GM19328 (cell line): ENCODE results near the gene S100A16.
A peak's percentile ranks its signal among the peaks of the same experiment; 100 is the strongest.

Source experiments
- ATAC-seq: cut with Tn5 transposase; IDR thresholded peaks from one replicate; pipeline ENCODE4 v1.9.1; 2021; ENCODE audit warnings: mild to moderate bottlenecking, moderate library complexity; ENCODE audit not compliant: unreplicated experiment

Gene S100A16

GRCh38 chr1:153616144-153616916 lies 3.4 kb upstream of the S100A16 start, which contains the start of gene S100A14:
Gene S100A14, minus strand, starts transcription at chr1:153616325. Its CDS starts 467 bp downstream, at chr1:153615858.
- ATAC-seq = no peak

GRCh38 chr1:153615406-153615805 lies 2.5 kb upstream of the S100A16 start:
- no peak for ATAC-seq

GRCh38 chr1:153614906-153615305 lies 2.0 kb upstream of the S100A16 start:
- ATAC-seq = no peak

- ATAC-seq = no peak
Measured at GRCh38 chr1:153614189-153614900, 1.4 kb upstream of the S100A16 start.

- ATAC-seq = no peak
Measured at GRCh38 chr1:153613406-153613805, 469 bp upstream of the S100A16 start.

GRCh38 chr1:153612111-153612754 lies 704 bp downstream of the S100A16 start:
- ATAC-seq = no peak

- no peak for ATAC-seq
Measured at GRCh38 chr1:153611356-153611755, 1.6 kb downstream of the S100A16 start.

- ATAC-seq = no peak
Measured at GRCh38 chr1:153610811-153611301, 2.1 kb downstream of the S100A16 start.

- no peak for ATAC-seq
Measured at GRCh38 chr1:153610334-153610733, 2.6 kb downstream of the S100A16 start.

- no peak for ATAC-seq
Measured at GRCh38 chr1:153609585-153609907, 3.4 kb downstream of the S100A16 start.

GRCh38 chr1:153608742-153609584 lies 4.0 kb downstream of the S100A16 start:
- no peak for ATAC-seq

- ATAC-seq = no peak
Measured at GRCh38 chr1:153608089-153608682, 4.8 kb downstream of the S100A16 start.

- ATAC-seq = no peak
Measured at GRCh38 chr1:153607381-153607780, 5.6 kb downstream of the S100A16 start.

GRCh38 chr1:153606194-153606593 lies 6.7 kb downstream of the S100A16 start:
- no peak for ATAC-seq

- no peak for ATAC-seq
Measured at GRCh38 chr1:153602749-153603148, 10.2 kb downstream of the S100A16 start.

GRCh38 chr1:153599847-153600246 lies 13.1 kb downstream of the S100A16 start:
- no peak for ATAC-seq

- ATAC-seq = peak; percentile 86
Measured at GRCh38 chr1:153598309-153599172, 14.4 kb downstream of the S100A16 start.

- ATAC-seq = no peak
Measured at GRCh38 chr1:153597206-153597605, 15.7 kb downstream of the S100A16 start.

- no peak for ATAC-seq
Measured at GRCh38 chr1:153592748-153593147, 20.2 kb downstream of the S100A16 start.
